ENCODE measurements around the gene NRTN.

The NRTN gene

GRCh38 chr19:5831159-5831558 lies 26.3 kb downstream of the NRTN start:
- no peak overlapping the region for H2BK5ac ChIP-seq (ENCODE audit: low read length)
- no peak overlapping the region for H3K18ac ChIP-seq (ENCODE audit: low read length)
- H3K4ac ChIP-seq (ENCODE audit: low read depth, low read length) = no peak overlapping the region
- no peak overlapping the region for H2BK120ac ChIP-seq (ENCODE audit: low read depth, low read length)
- no peaks in the 10 kb centered on the region for H3K79me1 ChIP-seq (ENCODE audit: low read length)
- H3K4me3 ChIP-seq (ENCODE audit: low read length) = no peak overlapping the region
- no peak overlapping the region for H4K8ac ChIP-seq (ENCODE audit: low read depth, low read length)
- H3K56ac ChIP-seq (ENCODE audit: low read length) = no peak overlapping the region
- no peaks in the 10 kb centered on the region for H3K36me3 ChIP-seq (ENCODE audit: control insufficient read depth, insufficient read depth, low read length)
- no peak overlapping the region for H3K27ac ChIP-seq (ENCODE audit: low read depth, low read length)
- no peak overlapping the region for H3K9ac ChIP-seq (ENCODE audit: low read length)
- no peak for DNase-seq
- H3K4me2 ChIP-seq (ENCODE audit: low read length) = no peak overlapping the region
- no CpG with 5 or more reads among the region's 9 CpGs for WGBS (ENCODE audit: extremely low coverage, insufficient coverage, low lambda C conversion rate)
- H3K27me3 ChIP-seq (ENCODE audit: insufficient read depth, low read length, poor library complexity) = no peaks in the 10 kb centered on the region
- no peak overlapping the region for H4K5ac ChIP-seq (ENCODE audit: low read length)
- H3K23ac ChIP-seq (ENCODE audit: low read length) = no peak overlapping the region
- H3K79me2 ChIP-seq (ENCODE audit: control insufficient read depth, insufficient read depth, low read length) = no peaks in the 10 kb centered on the region
- no peak overlapping the region for H2BK15ac ChIP-seq (replicated peaks; ENCODE audit: low read depth)
- H2AK5ac ChIP-seq (ENCODE audit: low read length) = no peak overlapping the region
- H3K4me1 ChIP-seq (ENCODE audit: control insufficient read depth, low read depth, low read length) = peaks cover 3% of the 10 kb centered on the region

GRCh38 chr19:5832061-5832460 lies 27.2 kb downstream of the NRTN start:
- Histone ChIP-seq H3K9ac (ENCODE audit: low read length) (no peak overlapping the region), H3K4me3 (ENCODE audit: low read length) (no peak overlapping the region), H3K79me2 (ENCODE audit: control insufficient read depth, insufficient read depth, low read length) (no peaks in the 10 kb centered on the region), H2BK120ac (ENCODE audit: low read depth, low read length) (no peak overlapping the region), H3K4ac (ENCODE audit: low read depth, low read length) (no peak overlapping the region), H4K8ac (ENCODE audit: low read depth, low read length) (no peak overlapping the region), H2BK5ac (ENCODE audit: low read length) (no peak overlapping the region), H2AK5ac (ENCODE audit: low read length) (no peak overlapping the region), H3K79me1 (ENCODE audit: low read length) (no peaks in the 10 kb centered on the region), H3K27me3 (ENCODE audit: insufficient read depth, low read length, poor library complexity) (no peaks in the 10 kb centered on the region), H4K5ac (ENCODE audit: low read length) (no peak overlapping the region), H3K36me3 (ENCODE audit: control insufficient read depth, insufficient read depth, low read length) (no peaks in the 10 kb centered on the region), H3K4me1 (ENCODE audit: control insufficient read depth, low read depth, low read length) (peaks cover 3% of the 10 kb centered on the region), H3K23ac (ENCODE audit: low read length) (no peak overlapping the region), H3K56ac (ENCODE audit: low read length) (no peak overlapping the region), H2BK15ac (replicated peaks; ENCODE audit: low read depth) (no peak overlapping the region), H3K18ac (ENCODE audit: low read length) (no peak overlapping the region), H3K4me2 (ENCODE audit: low read length) (no peak overlapping the region), H3K27ac (ENCODE audit: low read depth, low read length) (no peak overlapping the region)
- DNase-seq = no peak
- no CpG with 5 or more reads among the region's 22 CpGs for WGBS (ENCODE audit: extremely low coverage, insufficient coverage, low lambda C conversion rate)

- Histone ChIP-seq H3K4ac (ENCODE audit: low read depth, low read length) (no peak overlapping the region), H3K4me1 (ENCODE audit: control insufficient read depth, low read depth, low read length) (peaks cover 3% of the 10 kb centered on the region), H2BK120ac (ENCODE audit: low read depth, low read length) (no peak overlapping the region), H3K27me3 (ENCODE audit: insufficient read depth, low read length, poor library complexity) (no peaks in the 10 kb centered on the region), H4K5ac (ENCODE audit: low read length) (no peak overlapping the region), H2AK5ac (ENCODE audit: low read length) (no peak overlapping the region), H3K27ac (ENCODE audit: low read depth, low read length) (no peak overlapping the region), H3K36me3 (ENCODE audit: control insufficient read depth, insufficient read depth, low read length) (no peaks in the 10 kb centered on the region), H3K79me1 (ENCODE audit: low read length) (no peaks in the 10 kb centered on the region), H3K4me3 (ENCODE audit: low read length) (no peak overlapping the region), H3K4me2 (ENCODE audit: low read length) (no peak overlapping the region), H4K8ac (ENCODE audit: low read depth, low read length) (no peak overlapping the region), H3K79me2 (ENCODE audit: control insufficient read depth, insufficient read depth, low read length) (no peaks in the 10 kb centered on the region), H2BK5ac (ENCODE audit: low read length) (no peak overlapping the region), H3K18ac (ENCODE audit: low read length) (no peak overlapping the region), H2BK15ac (replicated peaks; ENCODE audit: low read depth) (no peak overlapping the region), H3K9ac (ENCODE audit: low read length) (no peak overlapping the region), H3K23ac (ENCODE audit: low read length) (no peak overlapping the region), H3K56ac (ENCODE audit: low read length) (no peak overlapping the region)
- WGBS (ENCODE audit: extremely low coverage, insufficient coverage, low lambda C conversion rate) = no CpG with 5 or more reads among the region's 6 CpGs
- DNase-seq = no peak
Observed at GRCh38 chr19:5832527-5833216, 27.8 kb downstream of the NRTN start.

GRCh38 chr19:5837761-5838352 lies 33.0 kb downstream of the NRTN start:
- Histone ChIP-seq H4K8ac (ENCODE audit: low read depth, low read length) (no peak overlapping the region), H2BK15ac (replicated peaks; ENCODE audit: low read depth) (no peak overlapping the region), H3K4me1 (ENCODE audit: control insufficient read depth, low read depth, low read length) (no peaks in the 10 kb centered on the region), H3K4me3 (ENCODE audit: low read length) (no peak overlapping the region), H3K27me3 (ENCODE audit: insufficient read depth, low read length, poor library complexity) (no peaks in the 10 kb centered on the region), H3K56ac (ENCODE audit: low read length) (no peak overlapping the region), H3K4me2 (ENCODE audit: low read length) (no peak overlapping the region), H3K36me3 (ENCODE audit: control insufficient read depth, insufficient read depth, low read length) (no peaks in the 10 kb centered on the region), H3K79me2 (ENCODE audit: control insufficient read depth, insufficient read depth, low read length) (no peaks in the 10 kb centered on the region), H3K79me1 (ENCODE audit: low read length) (no peaks in the 10 kb centered on the region), H2AK5ac (ENCODE audit: low read length) (no peak overlapping the region), H3K18ac (ENCODE audit: low read length) (no peak overlapping the region), H3K23ac (ENCODE audit: low read length) (no peak overlapping the region), H3K27ac (ENCODE audit: low read depth, low read length) (no peak overlapping the region), H3K9ac (ENCODE audit: low read length) (no peak overlapping the region), H4K5ac (ENCODE audit: low read length) (no peak overlapping the region), H2BK5ac (ENCODE audit: low read length) (no peak overlapping the region), H2BK120ac (ENCODE audit: low read depth, low read length) (no peak overlapping the region), H3K4ac (ENCODE audit: low read depth, low read length) (no peak overlapping the region)
- DNase-seq = no peak
- WGBS (ENCODE audit: extremely low coverage, insufficient coverage, low lambda C conversion rate) = no CpG with 5 or more reads among the region's 15 CpGs

GRCh38 chr19:5838353-5839064 lies 33.6 kb downstream of the NRTN start:
- H3K27ac ChIP-seq (ENCODE audit: low read depth, low read length) = no peak overlapping the region
- H3K4me1 ChIP-seq (ENCODE audit: control insufficient read depth, low read depth, low read length) = no peaks in the 10 kb centered on the region
- no peak overlapping the region for H3K23ac ChIP-seq (ENCODE audit: low read length)
- no peak overlapping the region for H4K8ac ChIP-seq (ENCODE audit: low read depth, low read length)
- no peak overlapping the region for H2BK120ac ChIP-seq (ENCODE audit: low read depth, low read length)
- H3K36me3 ChIP-seq (ENCODE audit: control insufficient read depth, insufficient read depth, low read length) = no peaks in the 10 kb centered on the region
- H3K27me3 ChIP-seq (ENCODE audit: insufficient read depth, low read length, poor library complexity) = no peaks in the 10 kb centered on the region
- H3K56ac ChIP-seq (ENCODE audit: low read length) = no peak overlapping the region
- no peak overlapping the region for H3K9ac ChIP-seq (ENCODE audit: low read length)
- H3K79me1 ChIP-seq (ENCODE audit: low read length) = no peaks in the 10 kb centered on the region
- H4K5ac ChIP-seq (ENCODE audit: low read length) = no peak overlapping the region
- no peak overlapping the region for H2AK5ac ChIP-seq (ENCODE audit: low read length)
- H3K4me2 ChIP-seq (ENCODE audit: low read length) = no peak overlapping the region
- H3K4me3 ChIP-seq (ENCODE audit: low read length) = no peak overlapping the region
- no peak overlapping the region for H2BK5ac ChIP-seq (ENCODE audit: low read length)
- no peak for DNase-seq
- no peaks in the 10 kb centered on the region for H3K79me2 ChIP-seq (ENCODE audit: control insufficient read depth, insufficient read depth, low read length)
- H2BK15ac ChIP-seq (replicated peaks; ENCODE audit: low read depth) = no peak overlapping the region
- H3K18ac ChIP-seq (ENCODE audit: low read length) = no peak overlapping the region
- WGBS (ENCODE audit: extremely low coverage, insufficient coverage, low lambda C conversion rate) = no CpG with 5 or more reads among the region's 20 CpGs
- H3K4ac ChIP-seq (ENCODE audit: low read depth, low read length) = no peak overlapping the region
